K562 (cell line): ENCODE measurements around the gene SH3D19. TPM values are rescaled to one million over a fixed set of nuclear protein-coding genes. Genes with fewer than 3 reads are reported as not detected.

Experiments
- ATAC-seq: fragments of 200-7000 bp; cut with Tn5 transposase; 3 replicates; pipeline ENCODE4 v1.9.1; 2020; ENCODE audit warnings: moderate library complexity
- BruUV-seq: library from RNA; stranded (reverse); fragments of 400-500 nt; replicated peaks from 2 replicates; lab custom pipeline; 2021; lab: Mats Ljungman, UMichigan
- CTCF ChIA-PET: fragments of 300-600 bp; formaldehyde crosslinking; extraction: SDS; loops from one replicate; lab custom pipeline; 2021; ENCODE audit warnings: low intra/inter-chr PET ratio; lab: Yijun Ruan, JAX
- POLR2A ChIA-PET: fragments of 300-600, 350-650 bp; sonication (Branson Sonifier 250); formaldehyde crosslinking; extraction: SDS; loops from one replicate; lab custom pipeline; 2021; ENCODE audit warnings: antibody characterized with exemption, inconsistent platforms; lab: Yijun Ruan, JAX
- DNase-seq, 4 experiments: peaks; one replicate each; pipeline versions ENCODE4 v3.0.0 to v3.0.0-alpha.2; 2011 to 2018; ENCODE audit warnings: low spot score in 3 of 4, mixed read lengths in 3 of 4; ENCODE audit errors: extremely low read depth in 1 of 4
- FAIRE-seq: peaks from 2 replicates; lab custom pipeline; 2011; peaks lifted over from hg19 to GRCh38; lab: Jason Lieb, UNC
- H2AFZ ChIP-seq: 2 replicates; pipeline ENCODE4 v1.6.0; 2011; ENCODE audit warnings: low read depth, low read length, control low read depth, inconsistent platforms
- H3K27ac ChIP-seq: fragments of 200-600 bp; 3 replicates; pipeline ENCODE4 v1.8.0; 2011; ENCODE audit warnings: low read depth, mild to moderate bottlenecking, control low read depth, inconsistent platforms, low read length, moderate library complexity, mixed read lengths; ENCODE audit errors: extremely low read depth
- H3K27me3 ChIP-seq, 2 experiments: fragments of 300-600 bp in 1 of 2; 2 replicates in 1 of 2; 3 replicates in 1 of 2; pipeline versions ENCODE4 v1.6.0 to v1.8.0; 2011; ENCODE audit warnings: inconsistent platforms in 2 of 2, low read length in 2 of 2, mild to moderate bottlenecking in 1 of 2, mixed read lengths in 1 of 2, moderate library complexity in 1 of 2; ENCODE audit not compliant: control insufficient read depth in 2 of 2, insufficient read depth in 2 of 2
- H3K36me3 ChIP-seq: fragments of 300-600 bp; 3 replicates; pipeline ENCODE4 v1.8.0; 2011; ENCODE audit warnings: mild to moderate bottlenecking, low read length, inconsistent platforms; ENCODE audit not compliant: control insufficient read depth, insufficient read depth
- H3K4me1 ChIP-seq, 2 experiments: fragments of 200-600 bp in 1 of 2; replicated peaks in 1 of 2; 2 replicates in 1 of 2; 3 replicates in 1 of 2; pipeline versions ENCODE4 v1.5.1 to v1.8.0; 2011; ENCODE audit warnings: inconsistent platforms in 2 of 2, low read length in 2 of 2, mild to moderate bottlenecking in 1 of 2, mixed read lengths in 1 of 2, moderate library complexity in 1 of 2; ENCODE audit not compliant: control insufficient read depth in 2 of 2, insufficient read depth in 2 of 2
- H3K4me2 ChIP-seq: 2 replicates; pipeline ENCODE4 v1.6.1; 2011; ENCODE audit warnings: low read length, control low read depth, inconsistent platforms, mixed read lengths; ENCODE audit not compliant: insufficient read depth
- H3K4me3 ChIP-seq: fragments of 200-600 bp; sonication (generic), shearing (Covaris generic); 2 replicates; pipeline ENCODE4 v1.5.1; 2016; ENCODE audit warnings: control low read depth, inconsistent platforms
- H3K79me2 ChIP-seq: fragments of 200-600 bp; 3 replicates; pipeline ENCODE4 v1.8.0; 2011; ENCODE audit warnings: low read length, inconsistent platforms; ENCODE audit not compliant: control insufficient read depth, insufficient read depth
- H3K9ac ChIP-seq, 2 experiments: 2 replicates each; pipeline versions ENCODE4 v1.6.0 to v1.6.1; 2011; ENCODE audit warnings: low read depth in 2 of 2, low read length in 2 of 2, control low read depth in 1 of 2, inconsistent platforms in 1 of 2, mild to moderate bottlenecking in 1 of 2, mixed read lengths in 1 of 2; ENCODE audit not compliant: insufficient read depth in 1 of 2
- H3K9me1 ChIP-seq: one replicate; pipeline ENCODE4 v1.6.0; 2011; ENCODE audit warnings: inconsistent platforms, mild to moderate bottlenecking, low read length, moderate library complexity; ENCODE audit not compliant: control insufficient read depth, insufficient read depth
- H3K9me3 ChIP-seq: replicated peaks from 2 replicates; pipeline ENCODE4 v1.5.1; 2011; ENCODE audit warnings: low read depth, low read length, inconsistent platforms; ENCODE audit not compliant: control insufficient read depth, insufficient read depth
- H4K20me1 ChIP-seq: replicated peaks from 2 replicates; pipeline ENCODE4 v1.6.1; 2011; ENCODE audit warnings: low read length, inconsistent platforms, mixed read lengths; ENCODE audit not compliant: control insufficient read depth, insufficient read depth
- POLR2A ChIP-seq: fragments of 450-650 bp; conservative IDR thresholded peaks from 2 replicates; pipeline ENCODE4 v1.6.1; 2016
- PPARD ChIP-seq: fragments of 250-450 bp; sonication (Bioruptor Pico); IDR thresholded peaks from 2 replicates; pipeline ENCODE4 v1.8.0; 2022; ENCODE audit warnings: inconsistent platforms, mild to moderate bottlenecking, moderate library complexity
- ZBTB17 ChIP-seq: fragments of 450-650 bp; formaldehyde crosslinking; IDR thresholded peaks from 2 replicates; pipeline ENCODE4 v1.4.0; 2020; ENCODE audit warnings: mild to moderate bottlenecking
- ZNF121 ChIP-seq: sonication (generic); formaldehyde crosslinking; conservative IDR thresholded peaks from 2 replicates; pipeline ENCODE4 v1.8.0; 2022; ENCODE audit warnings: missing genetic modification reagents
- ZNF124 ChIP-seq: sonication (generic); formaldehyde crosslinking; IDR thresholded peaks from 2 replicates; pipeline ENCODE4 v1.8.1; 2022; ENCODE audit warnings: missing genetic modification reagents
- WGBS: fragments of 100-300 bp; shearing (Covaris generic); methylation state at CpG from one replicate; pipeline ENCODE4 v1.1.6; 2016; ENCODE audit warnings: low coverage, mixed read lengths; ENCODE audit not compliant: insufficient coverage; ENCODE audit errors: missing lambda C conversion rate; 5-methylcytosine and 5-hydroxymethylcytosine counted together
- in situ Hi-C: fragments of 300-500 bp; cut with MboI; formaldehyde crosslinking; loops from 4 replicates; pipeline ENCODE4 v1.15.0; 2018; ENCODE audit warnings: inconsistent platforms, mixed read lengths
- intact Hi-C: fragments of 100-400 bp; cut with micrococcal nuclease; formaldehyde crosslinking; loops from 2 replicates; pipeline ENCODE4 v1.14.2; 2022
- polyA plus RNA-seq, 8 experiments: library from polyadenylated mRNA; depleted of rRNA in 4 of 8; stranded (reverse) in 5 of 8; unstranded in 3 of 8; fragments of >200 nt; fragmentation: Nextera tagmentation in 2 of 8; fragmentation: Illumina TruSeq in 1 of 8; extraction: Ambion mirVana in 2 of 8; extraction: Trizol in 1 of 8; gene quantifications; 2 replicates each; pipeline versions ENCODE4 v1.2.1 to v1.2.3, GENCODE V29; 2011 to 2014; ENCODE audit warnings: inconsistent platforms in 1 of 8, missing spikeins in 1 of 8
- total RNA-seq, 7 experiments: library from RNA; depleted of rRNA in 6 of 7; stranded (reverse); fragments of >200 nt in 6 of 7; fragmentation: Illumina TruSeq in 2 of 7; extraction: Trizol in 2 of 7; gene quantifications; 2 replicates each; pipeline versions ENCODE4 v1.2.1 to v1.2.3, GENCODE V29; 2011 to 2021; ENCODE audit warnings: low replicate concordance in 1 of 7
- TF ChIP-seq, protein P1 (sequence below), 2 experiments: IDR thresholded peaks; 2 replicates each; pipeline ENCODE4 v1.6.1; 2012; ENCODE audit warnings: improper control_type of control experiment in 2 of 2, low read depth in 2 of 2, low read length in 2 of 2, borderline replicate concordance in 1 of 2

The SH3D19 gene
- total and polyA plus RNA-seq, 9 of the 15 experiments (the other 6 are each of a cell fraction or from before 2014, with no cell fraction given): 0.42 to 2.2 (median 1.1) TPM; not detected in 6

DNA sequence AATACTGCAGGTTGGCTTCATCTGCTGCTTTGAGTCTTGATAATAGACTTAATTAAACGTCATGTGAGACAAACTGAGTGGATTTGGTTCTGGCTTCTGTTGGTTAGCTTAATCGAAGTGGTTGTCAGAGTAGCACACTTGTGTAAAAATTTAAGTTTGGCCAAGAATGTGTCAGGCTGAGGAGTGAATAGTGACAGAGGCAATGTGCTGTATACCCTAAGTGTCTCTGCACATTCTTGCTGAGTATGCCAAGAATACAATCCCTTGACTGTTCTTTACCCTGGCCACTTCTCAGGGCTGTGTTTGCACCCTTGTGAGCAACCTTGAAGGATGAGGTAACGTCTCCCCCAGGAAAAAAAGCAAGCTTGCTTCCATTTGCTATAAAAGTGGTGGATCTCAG is 211.1 kb downstream of the SH3D19 start:
- ChIA-PET CTCF (no interaction called here), POLR2A (interaction anchor here (0.6 to 3.7 kb wide), 4 partner anchors 10 to 820 kb away, joined by 3 to 20 read pairs (median 3); no protein-coding TSS in a partner anchor)
- Histone ChIP-seq H2AFZ (no peak overlapping the region), H3K9me3 (no peaks in the 10 kb centered on the region), H3K79me2 (no peaks in the 10 kb centered on the region), H3K4me3 (no peak overlapping the region), H3K9ac (no peak overlapping the region)
- intact Hi-C loops: loop anchor here (10.0 kb wide), 1 partner anchor 530 kb away; no protein-coding TSS in a partner anchor
- FAIRE-seq (no peak), DNase-seq (no peak)
- BruUV-seq: no TSS peak
- 8% methylated on average over 3 of the region's 3 CpGs for WGBS
- in situ Hi-C loops: loop anchor here (10.0 kb wide), 1 partner anchor 500 kb away; no protein-coding TSS in a partner anchor
- no peak for TF ChIP-seq ZBTB17 (CRISPR knock-in tag)
- 0 out of 2 replicates have a peak, but pooled peaks have one; percentile 48 for TF ChIP-seq POLR2A
- TF ChIP-seq, all 486 proteins: peak for 1
- peaks cover 13% of the 10 kb centered on the region; the same call in 1 of the 3 replicates for H3K36me3 ChIP-seq
- no peaks in the 10 kb centered on the region for H4K20me1 ChIP-seq
- H3K4me1 ChIP-seq: no peaks in the 10 kb centered on the region
- no peak overlapping the region for H3K4me2 ChIP-seq
- no peaks in the 10 kb centered on the region for H3K27me3 ChIP-seq
- no peak overlapping the region for H3K27ac ChIP-seq
- no peaks in the 10 kb centered on the region for H3K9me1 ChIP-seq
- no peak; the same call in 1 of the 3 replicates for ATAC-seq

DNA sequence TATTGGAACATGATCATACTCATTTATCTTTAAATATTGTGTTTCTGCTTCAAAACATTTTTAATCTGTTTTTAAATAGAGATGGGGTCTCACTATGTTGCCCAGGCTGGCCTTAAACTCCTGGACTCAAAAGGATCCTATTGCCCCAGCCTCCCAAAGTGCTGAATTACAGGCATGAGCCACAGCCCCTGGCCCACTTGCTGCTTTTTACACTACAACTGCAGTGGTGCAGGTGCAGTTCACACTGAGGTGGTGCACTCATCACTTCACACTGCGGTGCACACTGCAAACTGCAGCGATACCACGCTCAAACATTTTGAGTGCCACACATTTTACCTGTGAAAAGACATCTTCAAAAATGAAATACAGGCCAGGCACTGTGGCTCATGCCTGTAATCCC is 215.2 kb downstream of the SH3D19 start:
- no peak overlapping the region for H2AFZ ChIP-seq
- BruUV-seq: no TSS peak
- 90% methylated on average over 3 of the region's 3 CpGs for WGBS
- ATAC-seq: no peak
- H3K9ac ChIP-seq: no peak overlapping the region
- no peaks in the 10 kb centered on the region for H4K20me1 ChIP-seq
- no peaks in the 10 kb centered on the region for H3K9me1 ChIP-seq
- intact Hi-C loops (loop anchor here (10.0 kb wide), 1 partner anchor 535 kb away; no protein-coding TSS in a partner anchor), in situ Hi-C loops (loop anchor here (10.0 kb wide), 1 partner anchor 505 kb away; no protein-coding TSS in a partner anchor)
- ChIA-PET POLR2A (interaction anchor here (0.5 kb wide), 1 partner anchor 818 kb away, joined by 3 read pairs; no protein-coding TSS in a partner anchor), CTCF (no interaction called here)
- H3K4me1 ChIP-seq: no peaks in the 10 kb centered on the region
- no peaks in the 10 kb centered on the region for H3K9me3 ChIP-seq
- no peak for FAIRE-seq
- no peaks in the 10 kb centered on the region for H3K79me2 ChIP-seq
- H3K27me3 ChIP-seq: no peaks in the 10 kb centered on the region
- no peak overlapping the region for H3K4me2 ChIP-seq
- peaks cover 42% of the 10 kb centered on the region for H3K36me3 ChIP-seq
- no peak overlapping the region for H3K4me3 ChIP-seq
- no peak for DNase-seq
- H3K27ac ChIP-seq: no peak overlapping the region
- TF ChIP-seq ZNF124 (CRISPR knock-in tag) (no peak), PPARD (no peak), ZNF121 (peak; percentile 87)
- TF ChIP-seq, protein P1, sequence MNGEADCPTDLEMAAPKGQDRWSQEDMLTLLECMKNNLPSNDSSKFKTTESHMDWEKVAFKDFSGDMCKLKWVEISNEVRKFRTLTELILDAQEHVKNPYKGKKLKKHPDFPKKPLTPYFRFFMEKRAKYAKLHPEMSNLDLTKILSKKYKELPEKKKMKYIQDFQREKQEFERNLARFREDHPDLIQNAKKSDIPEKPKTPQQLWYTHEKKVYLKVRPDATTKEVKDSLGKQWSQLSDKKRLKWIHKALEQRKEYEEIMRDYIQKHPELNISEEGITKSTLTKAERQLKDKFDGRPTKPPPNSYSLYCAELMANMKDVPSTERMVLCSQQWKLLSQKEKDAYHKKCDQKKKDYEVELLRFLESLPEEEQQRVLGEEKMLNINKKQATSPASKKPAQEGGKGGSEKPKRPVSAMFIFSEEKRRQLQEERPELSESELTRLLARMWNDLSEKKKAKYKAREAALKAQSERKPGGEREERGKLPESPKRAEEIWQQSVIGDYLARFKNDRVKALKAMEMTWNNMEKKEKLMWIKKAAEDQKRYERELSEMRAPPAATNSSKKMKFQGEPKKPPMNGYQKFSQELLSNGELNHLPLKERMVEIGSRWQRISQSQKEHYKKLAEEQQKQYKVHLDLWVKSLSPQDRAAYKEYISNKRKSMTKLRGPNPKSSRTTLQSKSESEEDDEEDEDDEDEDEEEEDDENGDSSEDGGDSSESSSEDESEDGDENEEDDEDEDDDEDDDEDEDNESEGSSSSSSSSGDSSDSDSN (IDR thresholded peaks at IDR 0.05; ENCODE audit: borderline replicate concordance in 1 of 2, low read depth in 2 of 2, low read length in 2 of 2): no peak
